ENCODE results near the gene GP5. TPM values are rescaled to one million over a fixed set of nuclear protein-coding genes. Genes with fewer than 3 reads are reported as not detected.

Gene GP5
- 1 to 10 TPM; 1.6 to 1.9 TPM for total RNA-seq

GRCh38 chr3:194399166-194399565 is at the start of gene GP5:
GP5 (minus strand) TSS chr3:194399266; CDS start chr3:194398282, 984 bp downstream.
- H3K4me1 Mint-ChIP-seq (ENCODE audit: low read depth): peaks cover 45% of the 10 kb centered on the region
- DNase-seq (no peak), ATAC-seq (replicated peaks in 1 of 2) (no peak)
- peak within 1 kb of the TSS; percentile 4 for H3K27ac Mint-ChIP-seq
- no peaks in the 10 kb centered on the region for H3K9me3 Mint-ChIP-seq
- peak within 1 kb of the TSS; percentile 87 to 95 for H3K4me3 Mint-ChIP-seq
- H3K36me3 Mint-ChIP-seq (ENCODE audit: insufficient read depth in 2 of 2): peaks cover 0 to 1% of the 10 kb centered on the region in 2 donors
- H3K27me3 Mint-ChIP-seq (ENCODE audit: low read depth): peaks cover 16% of the 10 kb centered on the region

- Mint-ChIP-seq H3K9me3 (no peaks in the 10 kb centered on the region), H3K36me3 (ENCODE audit: insufficient read depth in 2 of 2) (peaks cover 12 to 31% of the 10 kb centered on the region in 2 donors), H3K27ac (no peak overlapping the region), H3K4me3 (no peak overlapping the region), H3K4me1 (ENCODE audit: low read depth) (peaks cover 5% of the 10 kb centered on the region), H3K27me3 (ENCODE audit: low read depth) (no peaks in the 10 kb centered on the region)
- no peak for ATAC-seq (replicated peaks in 1 of 2)
- no peak for DNase-seq
Measured at GRCh38 chr3:194447657-194448056, 48.6 kb upstream of the GP5 start.

- ATAC-seq (replicated peaks in 1 of 2) (peak in 1 of 2 donors; percentile 58), DNase-seq (no peak)
- Mint-ChIP-seq H3K27me3 (ENCODE audit: low read depth) (no peaks in the 10 kb centered on the region), H3K4me1 (ENCODE audit: low read depth) (peaks cover 5% of the 10 kb centered on the region), H3K4me3 (no peak overlapping the region), H3K36me3 (ENCODE audit: insufficient read depth in 2 of 2) (peaks cover 10 to 29% of the 10 kb centered on the region in 2 donors), H3K27ac (no peak overlapping the region), H3K9me3 (no peaks in the 10 kb centered on the region)
Measured at GRCh38 chr3:194447161-194447560, 48.1 kb upstream of the GP5 start.

GRCh38 chr3:194446754-194447153 is 47.7 kb upstream of the GP5 start:
- DNase-seq (no peak), ATAC-seq (replicated peaks in 1 of 2) (no peak)
- H3K27me3 Mint-ChIP-seq (ENCODE audit: low read depth): no peaks in the 10 kb centered on the region
- peaks cover 5% of the 10 kb centered on the region for H3K4me1 Mint-ChIP-seq (ENCODE audit: low read depth)
- H3K4me3 Mint-ChIP-seq: no peak overlapping the region
- no peak overlapping the region for H3K27ac Mint-ChIP-seq
- no peaks in the 10 kb centered on the region for H3K9me3 Mint-ChIP-seq
- peaks cover 10 to 32% of the 10 kb centered on the region in 2 donors for H3K36me3 Mint-ChIP-seq (ENCODE audit: insufficient read depth in 2 of 2)

- Mint-ChIP-seq H3K4me1 (ENCODE audit: low read depth) (peaks cover 5% of the 10 kb centered on the region), H3K27ac (no peak overlapping the region), H3K9me3 (no peaks in the 10 kb centered on the region), H3K27me3 (ENCODE audit: low read depth) (no peaks in the 10 kb centered on the region), H3K36me3 (ENCODE audit: insufficient read depth in 2 of 2) (peaks cover 8 to 32% of the 10 kb centered on the region in 2 donors), H3K4me3 (no peak overlapping the region)
- DNase-seq (no peak), ATAC-seq (replicated peaks in 1 of 2) (no peak)
Measured at GRCh38 chr3:194446172-194446571, 47.1 kb upstream of the GP5 start.

- DNase-seq: no peak
- Mint-ChIP-seq H3K36me3 (ENCODE audit: insufficient read depth in 2 of 2) (peaks cover 14 to 26% of the 10 kb centered on the region in 2 donors), H3K27ac (no peak overlapping the region), H3K9me3 (no peaks in the 10 kb centered on the region), H3K4me1 (ENCODE audit: low read depth) (no peaks in the 10 kb centered on the region), H3K27me3 (ENCODE audit: low read depth) (no peaks in the 10 kb centered on the region), H3K4me3 (no peak overlapping the region)
- no peak for ATAC-seq (replicated peaks in 1 of 2)
Measured at GRCh38 chr3:194443901-194444300, 44.8 kb upstream of the GP5 start.

GRCh38 chr3:194440756-194441155 is 41.7 kb upstream of the GP5 start:
- Mint-ChIP-seq H3K9me3 (no peaks in the 10 kb centered on the region), H3K36me3 (ENCODE audit: insufficient read depth in 2 of 2) (peaks cover 17 to 28% of the 10 kb centered on the region in 2 donors), H3K4me1 (ENCODE audit: low read depth) (no peaks in the 10 kb centered on the region)

GRCh38 chr3:194439881-194440550 is 41.0 kb upstream of the GP5 start:
- H3K4me1 Mint-ChIP-seq (ENCODE audit: low read depth): no peaks in the 10 kb centered on the region
- peak overlapping the region; percentile 60 for H3K27ac Mint-ChIP-seq
- no peak overlapping the region for H3K4me3 Mint-ChIP-seq
- no peaks in the 10 kb centered on the region for H3K9me3 Mint-ChIP-seq
- no peak for DNase-seq
- no peaks in the 10 kb centered on the region for H3K27me3 Mint-ChIP-seq (ENCODE audit: low read depth)
- H3K36me3 Mint-ChIP-seq (ENCODE audit: insufficient read depth in 2 of 2): peaks cover 16 to 26% of the 10 kb centered on the region in 2 donors
- ATAC-seq (replicated peaks in 1 of 2): no peak

More at GRCh38 chr3:194440756-194441155, 41.7 kb upstream of the GP5 start:
- no peak overlapping the region for H3K4me3 Mint-ChIP-seq
- H3K27me3 Mint-ChIP-seq (ENCODE audit: low read depth): no peaks in the 10 kb centered on the region
- no peak for DNase-seq
- no peak for ATAC-seq (replicated peaks in 1 of 2)
- H3K27ac Mint-ChIP-seq: no peak overlapping the region

- Mint-ChIP-seq H3K9me3 (no peaks in the 10 kb centered on the region), H3K27ac (no peak overlapping the region), H3K36me3 (ENCODE audit: insufficient read depth in 2 of 2) (peaks cover 11 to 21% of the 10 kb centered on the region in 2 donors), H3K4me1 (ENCODE audit: low read depth) (no peaks in the 10 kb centered on the region), H3K4me3 (no peak overlapping the region), H3K27me3 (ENCODE audit: low read depth) (no peaks in the 10 kb centered on the region)
- ATAC-seq (replicated peaks in 1 of 2) (no peak), DNase-seq (no peak)
Measured at GRCh38 chr3:194434503-194434902, 35.4 kb upstream of the GP5 start.

GRCh38 chr3:194431554-194431953 is 32.5 kb upstream of the GP5 start:
- H3K4me3 Mint-ChIP-seq: no peak overlapping the region
- H3K9me3 Mint-ChIP-seq: no peaks in the 10 kb centered on the region
- H3K4me1 Mint-ChIP-seq (ENCODE audit: low read depth): no peaks in the 10 kb centered on the region
- no peaks in the 10 kb centered on the region for H3K27me3 Mint-ChIP-seq (ENCODE audit: low read depth)
- H3K27ac Mint-ChIP-seq: no peak overlapping the region
- H3K36me3 Mint-ChIP-seq (ENCODE audit: insufficient read depth in 2 of 2): peaks cover 13 to 18% of the 10 kb centered on the region in 2 donors
- ATAC-seq (replicated peaks in 1 of 2): no peak
- DNase-seq: no peak

GRCh38 chr3:194425399-194425798 is 26.3 kb upstream of the GP5 start:
- peaks cover 8 to 14% of the 10 kb centered on the region in 2 donors for H3K36me3 Mint-ChIP-seq (ENCODE audit: insufficient read depth in 2 of 2)
- no peaks in the 10 kb centered on the region for H3K9me3 Mint-ChIP-seq

GRCh38 chr3:194424953-194425352 is 25.9 kb upstream of the GP5 start:
- Mint-ChIP-seq H3K27ac (no peak overlapping the region), H3K4me3 (no peak overlapping the region), H3K36me3 (ENCODE audit: insufficient read depth in 2 of 2) (peaks cover 8 to 14% of the 10 kb centered on the region in 2 donors), H3K9me3 (no peaks in the 10 kb centered on the region), H3K27me3 (ENCODE audit: low read depth) (no peaks in the 10 kb centered on the region), H3K4me1 (ENCODE audit: low read depth) (no peaks in the 10 kb centered on the region)
- DNase-seq (no peak), ATAC-seq (replicated peaks in 1 of 2) (no peak)

More at GRCh38 chr3:194425399-194425798, 26.3 kb upstream of the GP5 start:
- ATAC-seq (replicated peaks in 1 of 2) (no peak), DNase-seq (no peak)
- H3K27ac Mint-ChIP-seq: no peak overlapping the region
- H3K27me3 Mint-ChIP-seq (ENCODE audit: low read depth): no peaks in the 10 kb centered on the region
- no peaks in the 10 kb centered on the region for H3K4me1 Mint-ChIP-seq (ENCODE audit: low read depth)
- H3K4me3 Mint-ChIP-seq: no peak overlapping the region

GRCh38 chr3:194424373-194424772 is 25.3 kb upstream of the GP5 start:
- Mint-ChIP-seq H3K9me3 (no peaks in the 10 kb centered on the region), H3K4me3 (no peak overlapping the region), H3K27me3 (ENCODE audit: low read depth) (no peaks in the 10 kb centered on the region), H3K4me1 (ENCODE audit: low read depth) (no peaks in the 10 kb centered on the region), H3K36me3 (ENCODE audit: insufficient read depth in 2 of 2) (peaks cover 4 to 12% of the 10 kb centered on the region in 2 donors), H3K27ac (no peak overlapping the region)
- no peak for ATAC-seq (replicated peaks in 1 of 2)
- no peak for DNase-seq

GRCh38 chr3:194423317-194423716 is 24.3 kb upstream of the GP5 start:
- DNase-seq (no peak), ATAC-seq (replicated peaks in 1 of 2) (no peak)
- Mint-ChIP-seq H3K27ac (no peak overlapping the region), H3K4me3 (no peak overlapping the region), H3K36me3 (ENCODE audit: insufficient read depth in 2 of 2) (peaks cover 6 to 10% of the 10 kb centered on the region in 2 donors), H3K4me1 (ENCODE audit: low read depth) (no peaks in the 10 kb centered on the region), H3K9me3 (no peaks in the 10 kb centered on the region), H3K27me3 (ENCODE audit: low read depth) (no peaks in the 10 kb centered on the region)

Measured in activated T-cell treated with anti-CD3 and anti-CD28 coated beads, Interleukin-2, amount 50 U/mL, for 72 hours (primary cell).